ENCODE measurements around the gene B4GALNT3.

Gene B4GALNT3

DNA sequence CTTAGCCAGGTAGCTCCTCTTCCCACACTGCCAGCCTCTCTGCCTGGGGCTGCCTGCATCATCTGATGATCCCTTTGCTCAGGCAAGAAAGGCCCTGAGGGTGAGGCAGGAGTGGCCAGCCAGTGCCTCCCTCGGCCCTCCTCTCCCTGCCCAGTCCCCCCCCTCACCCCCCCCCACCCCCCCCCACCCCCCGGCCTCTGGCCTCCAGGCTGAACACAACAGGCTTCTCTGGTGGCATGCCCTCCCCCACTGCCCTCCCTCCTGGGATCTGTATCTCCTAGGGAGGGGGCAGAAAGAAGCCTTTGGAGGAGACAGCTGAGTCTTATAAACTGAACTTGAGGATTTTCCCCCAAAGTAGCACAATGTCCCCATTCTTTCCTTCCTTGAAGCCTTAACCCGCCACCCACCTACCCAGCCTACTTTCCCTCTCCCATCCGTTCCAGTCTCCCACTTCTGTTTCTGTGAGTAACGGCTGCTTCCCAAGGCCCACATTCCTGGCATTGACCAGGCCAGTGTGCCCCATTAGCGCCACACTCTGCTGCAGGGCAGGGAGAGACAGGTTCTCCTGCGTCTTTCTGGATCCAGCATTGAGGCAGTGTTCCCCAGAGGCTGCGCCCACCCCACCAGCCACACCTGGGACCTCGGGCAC is 82.1 kb downstream of the B4GALNT3 start:
- DNase-seq, result no peak

- peak; percentile 84 for DNase-seq
These were observed 82.8 kb downstream of the B4GALNT3 start for GRCh38 chr12:542395-543113.

DNA sequence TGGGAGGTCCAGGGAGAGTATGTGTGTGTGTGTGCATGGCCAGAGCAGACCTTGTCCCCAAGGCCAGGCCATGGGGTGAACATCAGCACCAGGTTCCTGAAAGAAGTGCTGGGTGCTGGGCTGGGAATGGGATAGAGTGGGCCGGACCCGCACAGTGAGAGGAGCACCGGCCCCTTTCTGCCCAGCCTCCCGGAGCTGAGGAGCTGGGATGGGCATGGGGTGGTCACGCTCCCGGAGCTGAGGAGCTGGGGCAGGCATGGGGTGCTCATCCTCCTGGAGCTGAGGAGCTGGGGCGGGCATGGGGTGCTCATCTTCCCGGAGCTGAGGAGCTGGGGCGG is 83.3 kb downstream of the B4GALNT3 start:
- no peak for DNase-seq

DNA sequence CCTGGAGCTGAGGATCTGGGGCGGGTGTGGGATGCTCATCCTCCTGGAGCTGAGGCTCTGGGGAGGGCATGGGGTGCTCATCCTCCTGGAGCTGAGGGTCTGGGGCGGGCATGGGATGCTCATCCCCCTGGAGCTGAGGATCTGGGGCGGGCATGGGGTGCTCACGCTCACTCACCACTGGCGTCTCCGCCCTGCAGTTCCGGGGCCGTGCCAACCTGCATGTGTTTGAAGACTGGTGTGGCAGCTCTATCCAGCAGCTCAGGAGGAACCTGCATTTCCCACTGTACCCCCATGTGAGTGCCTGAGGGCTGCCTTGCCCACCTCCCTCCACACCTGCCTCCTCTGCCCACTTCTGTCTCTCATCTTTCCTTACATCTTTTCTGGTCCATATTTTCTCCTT is 84.4 kb downstream of the B4GALNT3 start:
- no peak for DNase-seq

- DNase-seq, result no peak
These were observed 85.3 kb downstream of the B4GALNT3 start for GRCh38 chr12:544941-545635.

DNA sequence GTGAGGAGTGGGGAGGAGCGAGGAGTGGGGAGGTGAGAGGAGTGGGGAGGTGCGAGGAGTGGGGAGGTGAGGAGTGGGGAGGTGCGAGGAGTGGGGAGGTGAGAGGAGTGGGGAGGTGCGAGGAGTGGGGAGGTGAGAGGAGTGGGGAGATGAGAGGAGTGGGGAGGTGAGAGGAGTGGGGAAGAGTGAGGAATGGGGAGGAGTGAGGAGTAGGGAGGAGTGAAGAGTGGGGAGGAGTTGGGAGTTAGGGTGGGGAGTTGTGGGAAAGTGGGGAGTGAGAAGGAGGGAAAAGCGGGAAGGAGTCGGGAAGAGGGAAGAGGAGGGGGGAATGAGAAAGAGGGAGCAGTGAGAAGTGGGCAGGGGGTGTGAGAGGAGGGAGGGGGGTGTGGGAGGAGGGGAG is 86.1 kb downstream of the B4GALNT3 start:
- no peak for DNase-seq

DNA sequence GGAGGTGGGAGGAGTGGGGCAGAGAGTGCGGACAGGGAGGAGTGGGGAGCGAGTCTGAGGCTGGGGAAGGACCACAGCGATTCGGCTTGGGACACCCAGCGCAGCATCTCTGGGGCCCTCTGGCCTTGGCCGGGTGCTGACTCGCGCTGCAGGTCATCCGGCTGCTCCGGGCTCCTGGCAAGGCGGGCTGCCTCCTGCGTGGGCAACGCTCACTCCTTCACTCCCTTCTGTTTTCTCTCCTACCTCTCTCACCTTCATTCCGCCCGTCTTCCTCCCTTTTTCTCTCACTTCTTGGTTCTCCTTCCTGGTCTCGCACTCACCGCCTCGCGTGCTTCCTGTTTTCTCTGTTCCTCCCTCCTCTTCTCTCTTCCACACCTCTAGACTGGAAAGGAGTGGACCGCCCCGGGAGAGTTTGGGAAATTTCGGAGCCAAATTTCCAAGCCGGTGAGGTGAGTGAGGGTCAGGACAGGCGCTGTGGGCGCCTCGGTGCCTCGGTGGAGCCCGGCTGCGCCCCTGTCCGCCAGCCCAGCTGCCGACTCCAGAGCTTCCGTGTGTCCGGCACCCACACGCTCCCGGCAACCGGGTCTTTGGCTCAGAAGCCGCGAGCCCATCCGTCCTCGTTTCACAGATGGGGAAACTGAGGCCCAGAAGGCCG is 86.7 kb downstream of the B4GALNT3 start:
- DNase-seq, result no peak

DNA sequence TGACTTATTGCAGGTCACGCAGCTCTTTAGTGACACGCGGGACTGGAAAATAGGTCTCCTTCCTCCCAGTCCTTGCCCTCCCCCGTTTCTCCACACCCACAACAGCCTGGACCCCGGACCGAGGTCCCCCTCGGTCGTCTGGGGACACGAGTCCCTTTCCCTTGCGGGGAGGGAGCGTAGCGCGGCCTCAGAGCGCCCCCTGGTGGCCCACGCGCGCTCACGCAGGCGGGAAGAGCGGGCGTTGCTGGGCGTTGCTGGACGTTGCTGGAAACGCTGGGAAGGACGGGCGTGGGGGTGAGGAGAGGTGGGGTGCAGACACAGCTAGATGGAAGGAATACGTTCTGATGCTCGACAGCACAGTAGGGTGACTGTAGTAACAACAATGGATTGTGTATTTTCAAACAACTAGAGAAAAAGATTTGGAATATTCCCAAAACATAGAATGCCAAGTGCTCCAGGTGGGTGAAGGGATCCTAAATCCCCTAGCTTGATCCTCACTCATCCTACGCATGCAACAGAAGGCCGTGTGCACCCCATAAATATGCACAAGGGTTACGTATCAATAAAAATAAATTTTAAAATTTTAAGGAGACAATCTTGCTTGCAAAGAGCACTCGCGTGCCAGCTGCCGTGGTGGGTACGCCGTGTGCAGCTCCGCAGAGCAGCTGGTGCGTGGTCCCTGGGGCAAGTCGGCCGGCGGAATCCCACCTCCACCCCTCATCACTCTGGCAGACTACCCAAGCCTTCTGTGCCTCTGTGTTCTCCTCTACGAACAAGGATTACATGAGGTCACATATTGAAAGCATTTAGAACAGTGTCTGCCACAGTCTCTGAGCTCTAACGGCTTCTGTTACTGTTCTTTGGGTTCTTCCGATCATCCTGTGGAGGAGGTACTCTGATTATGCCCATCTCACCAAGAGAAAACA is 87.4 kb downstream of the B4GALNT3 start:
- DNase-seq, result no peak

- DNase-seq, result no peak
These were observed 88.2 kb downstream of the B4GALNT3 start for GRCh38 chr12:547883-548470.

GRCh38 chr12:549476-550082 is 89.8 kb downstream of the B4GALNT3 start:
- no peak for DNase-seq

GRCh38 chr12:550473-551260 is 90.9 kb downstream of the B4GALNT3 start:
- DNase-seq, result no peak

DNA sequence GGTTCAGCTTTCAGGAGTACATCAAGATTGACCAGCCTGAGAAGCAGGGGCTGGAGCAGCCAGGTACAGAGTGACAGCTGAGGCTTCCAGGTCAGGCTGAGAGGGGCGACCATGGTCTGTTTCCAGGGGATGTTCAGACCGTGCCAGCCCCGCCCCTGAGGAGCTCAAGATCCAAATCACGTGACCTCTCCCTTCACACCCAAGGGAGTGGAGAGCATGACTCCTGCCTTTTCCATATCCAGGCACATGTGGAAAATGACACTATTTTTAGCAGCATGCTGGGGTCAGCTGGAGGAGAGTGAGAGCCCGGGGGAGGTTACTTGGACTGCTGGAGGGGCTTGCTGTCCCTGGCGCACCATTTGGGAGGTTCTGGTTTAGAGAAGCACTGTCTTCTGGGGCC is 92.7 kb downstream of the B4GALNT3 start:
- no peak for DNase-seq

- no peak for DNase-seq
These were observed 93.7 kb downstream of the B4GALNT3 start for GRCh38 chr12:553216-554000.

DNA sequence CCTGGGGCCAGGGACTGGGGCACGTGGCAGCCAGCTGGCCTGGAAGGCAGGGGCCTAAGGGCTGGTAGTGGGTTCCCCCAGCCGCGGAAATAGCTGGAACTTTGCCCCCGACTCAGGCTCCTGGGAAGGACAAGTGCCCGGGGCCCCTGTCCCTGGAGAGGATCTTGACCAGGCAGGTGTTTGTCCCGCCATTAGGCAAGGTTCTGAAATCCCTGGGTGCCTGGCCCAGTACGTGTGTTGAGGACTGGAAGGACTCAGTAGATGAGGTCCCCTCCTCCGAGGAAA is 94.2 kb downstream of the B4GALNT3 start:
- DNase-seq, result no peak

GRCh38 chr12:556498-556897 is 96.8 kb downstream of the B4GALNT3 start:
- no peak for DNase-seq

DNA sequence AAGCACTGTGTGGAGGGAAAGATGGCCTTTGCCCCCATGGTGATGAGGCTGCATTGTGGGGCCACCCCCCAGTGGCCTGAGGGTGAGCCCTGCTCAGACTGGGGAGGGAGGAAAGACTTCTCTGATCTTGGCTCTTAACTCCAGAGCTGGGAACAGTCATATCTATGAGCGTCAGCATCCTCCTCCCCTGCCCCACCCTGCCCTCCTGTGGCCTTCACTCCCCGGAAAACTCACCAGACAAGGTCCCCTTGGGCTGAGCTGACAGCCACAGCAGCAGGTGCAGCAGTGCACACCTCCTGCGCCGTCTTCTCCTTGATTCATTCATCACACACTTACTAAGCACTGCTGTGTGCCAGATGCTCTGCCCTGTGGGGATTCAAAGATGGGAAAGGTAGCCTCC is 98.8 kb downstream of the B4GALNT3 start:
- no peak for DNase-seq

DNA sequence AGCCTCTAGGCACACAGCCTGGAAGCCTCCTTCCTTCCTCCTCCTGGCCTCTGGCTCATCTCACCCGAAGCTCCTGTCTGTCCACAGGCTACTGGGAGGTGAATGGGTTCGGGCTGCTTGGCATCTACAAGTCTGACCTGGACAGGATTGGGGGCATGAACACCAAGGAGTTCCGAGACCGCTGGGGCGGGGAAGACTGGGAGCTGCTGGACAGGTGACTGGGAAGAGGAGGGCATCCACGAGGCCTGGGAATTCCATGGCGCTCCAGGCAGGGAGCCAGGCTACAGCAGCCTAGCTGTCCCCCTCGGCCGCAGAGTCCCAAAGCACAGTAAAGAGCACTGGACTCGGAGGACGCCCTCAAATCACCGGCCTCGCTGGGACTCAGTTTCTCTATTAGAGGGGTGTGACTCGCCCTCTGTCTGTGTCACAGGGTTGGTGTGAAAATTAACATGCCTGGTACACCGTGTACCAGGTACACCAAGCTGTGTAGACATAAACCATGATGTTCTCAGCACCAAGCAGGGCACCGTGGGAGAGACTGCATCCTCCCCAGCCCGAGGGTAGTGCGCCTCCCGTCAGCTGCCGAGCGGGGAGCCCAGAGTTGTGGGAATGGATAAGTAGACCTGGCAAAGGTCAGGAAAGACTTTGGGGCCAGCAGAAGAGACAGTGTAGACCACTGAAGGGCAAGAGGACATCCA is 99.6 kb downstream of the B4GALNT3 start:
- DNase-seq, result no peak

- DNase-seq, result no peak
These were observed 100.2 kb downstream of the B4GALNT3 start for GRCh38 chr12:559906-560455.

DNA sequence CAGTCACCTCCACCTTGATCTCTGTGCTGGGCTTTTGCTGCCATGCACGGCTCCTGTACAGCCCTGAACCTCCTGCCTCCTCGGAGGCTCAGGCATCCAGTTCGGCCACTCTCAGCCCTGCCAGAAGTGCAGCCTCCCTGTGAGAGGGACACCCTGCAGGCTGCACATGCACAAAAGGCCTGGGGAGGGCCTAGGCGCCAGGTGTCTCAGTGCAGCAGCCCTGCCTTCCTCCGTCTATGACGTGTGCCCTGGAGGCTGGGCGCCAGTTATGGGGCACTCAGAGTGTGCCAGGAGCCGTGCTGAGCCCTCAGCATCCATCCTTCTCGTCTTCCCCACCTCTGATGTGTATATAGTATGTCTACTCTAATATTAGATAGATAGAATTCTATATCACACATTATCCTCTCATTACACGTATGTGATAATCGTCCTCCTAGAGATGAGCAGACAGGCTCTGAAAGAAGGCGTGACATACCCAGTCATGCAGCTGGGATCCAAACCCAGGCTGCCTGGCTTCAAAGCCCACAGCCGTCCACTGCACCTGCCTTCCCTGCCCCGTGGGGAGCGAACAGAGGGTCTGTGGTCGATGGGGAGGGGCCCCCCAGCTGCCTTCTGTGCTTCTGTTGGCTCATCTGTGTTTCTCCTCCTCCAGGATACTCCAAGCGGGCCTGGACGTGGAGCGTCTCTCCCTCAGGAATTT is 101.1 kb downstream of the B4GALNT3 start:
- DNase-seq, result no peak

Data from DMS 273 treated with DMSO at 0.1 percent for 48 hours (cell line).